Tibial nerve (tissue), 4 donors: Measurements from ENCODE around the gene INS.

ENCODE experiments used
- CTCF ChIP-seq, 5 experiments: fragments of 200-600 bp in 3 of 5; fragments of 450-650 bp in 2 of 5; sonication (generic) in 3 of 5; IDR thresholded peaks; one replicate each; pipeline ENCODE4 v1.5.1; 2016 to 2019; ENCODE audit warnings: antibody characterized with exemption in 5 of 5, mild to moderate bottlenecking in 3 of 5, moderate library complexity in 2 of 5
- EP300 ChIP-seq, 2 donors: sonication (generic); formaldehyde crosslinking; IDR thresholded peaks; one replicate each; pipeline ENCODE4 v1.6.1; 2017; ENCODE audit warnings: antibody characterized with exemption in 2 of 2, mild to moderate bottlenecking in 1 of 2
- POLR2A ChIP-seq, 2 donors: fragments of 450-650 bp; IDR thresholded peaks; one replicate each; pipeline ENCODE4 v1.6.1; 2017; ENCODE audit warnings: antibody characterized with exemption in 2 of 2, mild to moderate bottlenecking in 2 of 2, moderate library complexity in 2 of 2

- no peak for TF ChIP-seq CTCF (IDR thresholded peaks at IDR 0.05)
- no peak for TF ChIP-seq POLR2A (IDR thresholded peaks at IDR 0.05)
- TF ChIP-seq EP300 (IDR thresholded peaks at IDR 0.05) = no peak
Observed at GRCh38 chr11:2182692-2183474, 21.9 kb upstream of the INS start.
